Muscle of back (tissue), 11 donors: ENCODE results near the gene DPF1. TPM values are rescaled to one million over a fixed set of nuclear protein-coding genes. Genes with fewer than 3 reads are reported as not detected.
A peak's percentile ranks its signal among the peaks of the same experiment; 100 is the strongest.

Experiments
- DNase-seq, 3 donors: peaks; one replicate each; pipeline versions ENCODE4 v3.0.0 to v3.0.0-alpha.2; 2013
- polyA plus RNA-seq, 10 donors: library from polyadenylated mRNA; unstranded; fragments of 120-200 nt; gene quantifications; one replicate each; pipeline ENCODE4 v1.2.1, GENCODE V29; 2013; ENCODE audit not compliant: insufficient read length in 10 of 10

Gene DPF1
- polyA plus RNA-seq, 10 donors: 2.3 to 5.5 (median 3.4) TPM

- no peak for DNase-seq
Measured at GRCh38 chr19:38221919-38222830, 1.8 kb downstream of the DPF1 start.

GRCh38 chr19:38221421-38221820, 2.6 kb downstream of the DPF1 start:
- no peak for DNase-seq

GRCh38 chr19:38219221-38219620, 4.8 kb downstream of the DPF1 start:
- no peak for DNase-seq

GRCh38 chr19:38218204-38218603, 5.8 kb downstream of the DPF1 start:
- no peak for DNase-seq

DNA sequence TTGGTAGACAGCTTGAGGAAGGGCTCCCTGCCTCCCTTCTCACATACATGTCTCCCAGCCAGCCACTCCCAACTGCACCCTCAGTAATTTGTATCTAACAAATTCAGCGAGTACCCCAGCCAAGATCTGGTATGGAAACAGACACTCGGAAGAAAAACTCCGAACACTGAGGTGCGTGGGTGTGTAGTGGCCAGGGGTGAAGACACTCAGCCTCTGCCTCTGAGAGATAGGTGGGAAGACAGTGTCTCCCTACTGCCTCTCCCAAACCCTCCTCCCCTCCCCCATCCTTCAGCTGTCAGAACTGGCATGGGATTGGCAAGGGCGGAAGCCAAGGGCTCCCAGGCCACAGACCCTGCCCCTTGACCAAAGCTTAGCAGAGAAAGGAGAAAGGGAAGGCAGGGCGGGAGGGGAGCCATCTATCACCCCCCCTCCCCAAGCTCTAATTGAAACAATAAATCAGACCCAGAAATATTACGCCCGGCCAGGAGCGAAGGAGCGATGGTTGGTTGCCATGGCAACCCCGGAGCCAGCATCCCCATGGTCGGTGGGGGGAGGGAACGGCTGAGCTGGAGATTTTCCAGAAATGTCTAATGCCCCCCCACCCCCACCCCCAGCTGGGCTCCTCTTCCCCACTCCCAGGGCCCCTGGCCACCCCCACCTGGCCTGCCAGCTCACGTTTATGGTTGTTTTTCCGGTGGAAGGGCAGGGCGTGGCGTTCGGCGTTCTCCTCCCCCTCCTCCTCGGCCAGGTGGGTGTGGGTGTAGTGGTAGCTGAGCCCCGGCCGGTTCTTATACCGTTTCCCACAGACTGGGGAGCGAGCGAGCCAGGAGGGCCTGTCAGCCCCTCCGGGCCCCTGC, 7.0 kb downstream of the DPF1 start:
- DNase-seq: peak in 1 of 3 donors; percentile 46

DNA sequence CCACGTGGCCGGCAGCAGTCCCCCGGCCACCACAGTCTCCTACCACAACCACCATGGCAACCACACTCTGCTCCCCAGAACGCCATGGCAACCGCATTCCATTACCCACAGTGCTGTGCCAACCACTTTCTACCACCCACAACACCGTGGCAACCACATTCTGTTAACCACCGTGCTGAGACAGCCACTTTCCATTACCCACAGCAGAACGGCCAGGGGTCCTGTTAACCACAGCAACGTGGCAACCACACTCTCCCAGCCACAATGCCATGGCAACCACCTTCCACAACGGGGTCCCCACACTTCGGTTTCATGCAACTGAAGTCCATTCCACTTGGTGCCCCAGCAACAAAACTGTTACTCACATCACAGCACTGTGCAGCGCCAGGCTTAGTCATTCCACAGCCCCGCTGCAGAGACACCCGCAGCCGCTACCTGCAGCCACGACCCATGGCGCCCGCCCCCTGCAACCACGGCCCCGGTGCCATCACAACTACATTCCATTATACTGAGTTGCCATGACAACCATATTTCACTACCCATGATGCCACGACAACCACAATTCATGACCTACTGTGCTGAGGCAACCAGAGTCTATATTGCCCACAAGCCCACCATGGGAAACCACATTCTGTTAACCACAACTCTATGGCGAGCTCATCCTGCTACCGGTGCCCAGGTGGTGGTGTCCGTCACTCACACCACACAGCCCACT, 10.0 kb downstream of the DPF1 start:
- DNase-seq: no peak

GRCh38 chr19:38213469-38213868, 10.6 kb downstream of the DPF1 start:
- no peak for DNase-seq

DNA sequence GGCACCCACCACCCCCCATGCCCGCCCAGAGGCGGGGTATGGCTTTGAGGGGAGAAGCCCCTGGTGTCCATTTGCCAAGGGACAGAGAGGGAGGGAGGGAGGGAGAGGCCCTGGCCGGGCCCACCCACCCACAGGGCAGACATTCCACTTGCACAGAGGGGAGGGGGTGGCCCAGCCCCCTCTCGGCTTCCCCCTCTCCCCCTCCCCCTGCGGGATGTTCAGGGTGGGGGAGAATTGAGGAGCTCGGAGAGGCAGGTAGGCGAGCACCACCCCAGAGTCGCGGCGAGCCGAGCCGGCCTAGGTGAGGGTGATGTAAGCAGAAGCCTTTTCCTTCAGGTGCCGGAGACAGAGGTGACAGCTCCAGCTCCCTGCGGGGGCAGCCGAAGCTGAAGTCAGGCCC, 12.3 kb downstream of the DPF1 start:
- DNase-seq: no peak

GRCh38 chr19:38211151-38211591, 12.9 kb downstream of the DPF1 start:
- peak in 2 of 3 donors; percentile 45 to 68 for DNase-seq

DNA sequence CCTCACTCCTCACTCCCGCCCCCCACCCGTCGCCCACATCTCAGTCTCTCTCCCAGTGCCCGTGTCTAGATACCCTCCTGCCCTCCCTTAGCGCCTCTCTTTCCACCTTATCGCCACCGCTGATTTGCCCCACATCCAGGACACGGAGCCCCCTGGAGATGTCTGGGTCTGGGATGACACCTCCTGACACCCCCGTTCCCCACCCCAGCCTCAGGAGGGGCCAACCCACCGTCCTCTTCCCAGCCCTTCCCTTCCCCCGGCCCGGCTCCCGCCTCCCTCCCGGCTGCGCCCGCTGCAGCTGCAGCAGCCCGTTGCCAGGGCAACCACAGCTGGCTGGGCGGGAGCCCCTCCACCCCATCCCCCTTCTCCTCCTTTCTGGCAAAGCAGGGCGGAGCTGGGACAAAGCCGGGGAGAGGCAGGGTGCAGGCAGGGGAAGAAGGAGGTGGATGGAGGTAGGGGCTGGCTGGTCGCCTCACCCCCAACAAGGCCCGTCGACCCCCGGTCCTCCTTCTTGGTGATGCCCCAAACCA, 13.5 kb downstream of the DPF1 start:
- DNase-seq: peak; percentile 82 to 97 (median 92)

GRCh38 chr19:38209671-38210457, 14.2 kb downstream of the DPF1 start:
- peak; percentile 78 to 97 (median 93) for DNase-seq

GRCh38 chr19:38209152-38209551, 14.9 kb downstream of the DPF1 start:
- DNase-seq: no peak

- DNase-seq: no peak
Measured at GRCh38 chr19:38208571-38208970, 15.5 kb downstream of the DPF1 start.

DNA sequence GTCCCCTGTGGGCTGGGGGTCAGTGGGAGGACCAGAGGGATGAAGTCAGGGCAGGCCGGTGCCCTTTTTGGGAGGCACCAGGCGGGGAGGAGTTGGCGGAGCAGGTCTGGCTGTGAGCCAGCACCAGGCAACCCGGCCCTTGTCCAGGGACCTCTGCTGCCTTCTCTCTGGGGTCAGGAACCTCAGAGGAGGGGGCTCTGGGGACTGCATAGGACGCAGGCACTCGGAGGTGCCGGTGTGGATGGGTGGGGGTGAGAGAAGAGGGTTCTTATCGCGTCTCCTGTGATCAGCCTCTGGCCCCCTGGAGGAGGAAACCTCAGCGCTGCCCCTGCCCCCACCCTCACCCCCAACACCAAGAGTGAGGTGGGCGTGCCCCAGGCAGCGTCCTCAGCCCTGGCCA, 16.5 kb downstream of the DPF1 start:
- DNase-seq: no peak

GRCh38 chr19:38206928-38207327, 17.1 kb downstream of the DPF1 start:
- no peak for DNase-seq

DNA sequence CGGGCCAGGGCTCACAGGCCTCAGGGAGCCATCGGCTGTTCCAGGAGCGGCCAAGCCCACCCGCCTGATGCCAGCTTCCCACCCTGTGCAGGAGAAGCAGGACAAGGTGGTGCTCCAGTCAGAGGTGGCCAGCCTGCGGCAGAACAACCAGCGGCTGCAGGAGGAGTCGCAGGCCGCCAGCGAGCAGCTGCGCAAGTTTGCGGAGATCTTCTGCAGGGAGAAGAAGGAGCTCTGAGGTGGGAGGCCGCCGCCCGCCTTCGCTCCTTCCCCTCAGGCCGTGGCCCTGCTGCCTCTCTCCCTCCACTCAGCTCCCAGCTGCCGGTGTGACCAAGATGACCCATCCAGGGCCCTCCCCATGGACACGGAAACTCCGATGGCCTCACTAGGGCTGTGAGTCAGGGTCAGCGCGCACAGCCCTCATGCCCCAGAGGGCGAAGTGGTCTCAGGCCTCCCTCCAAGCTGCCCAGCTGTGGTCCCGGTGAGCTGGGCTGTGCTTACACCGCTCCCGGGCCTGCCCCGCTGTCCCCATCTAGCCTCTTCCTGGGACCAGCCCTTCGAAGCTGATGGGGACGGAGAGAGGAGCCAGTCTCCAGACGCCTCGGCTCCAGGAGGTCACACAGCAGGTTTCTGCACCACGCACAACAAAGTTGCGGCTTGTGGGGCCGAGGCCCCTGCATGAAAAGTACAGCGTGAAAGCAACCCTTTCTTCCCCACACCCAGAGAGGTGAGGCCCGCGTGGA, 17.8 kb downstream of the DPF1 start:
- DNase-seq: no peak

DNA sequence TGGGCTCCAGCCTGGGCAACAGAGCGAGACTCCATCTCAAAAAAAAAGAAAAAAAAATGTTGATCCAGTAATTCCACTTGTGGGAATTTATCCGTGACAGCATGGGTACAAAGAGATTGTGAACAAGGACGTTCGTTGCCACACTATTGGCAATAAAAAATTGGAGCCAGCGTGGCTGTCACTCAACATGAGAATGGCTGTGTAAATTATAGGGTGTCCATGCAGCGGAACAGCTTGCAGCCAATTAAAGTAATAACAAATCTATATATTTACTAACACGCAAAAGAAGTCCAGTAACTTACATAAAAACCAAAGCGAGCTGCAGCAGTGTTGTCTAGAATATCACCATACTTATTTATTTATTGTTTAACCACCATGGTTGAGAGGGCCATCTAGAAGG, 19.3 kb downstream of the DPF1 start:
- no peak for DNase-seq

DNA sequence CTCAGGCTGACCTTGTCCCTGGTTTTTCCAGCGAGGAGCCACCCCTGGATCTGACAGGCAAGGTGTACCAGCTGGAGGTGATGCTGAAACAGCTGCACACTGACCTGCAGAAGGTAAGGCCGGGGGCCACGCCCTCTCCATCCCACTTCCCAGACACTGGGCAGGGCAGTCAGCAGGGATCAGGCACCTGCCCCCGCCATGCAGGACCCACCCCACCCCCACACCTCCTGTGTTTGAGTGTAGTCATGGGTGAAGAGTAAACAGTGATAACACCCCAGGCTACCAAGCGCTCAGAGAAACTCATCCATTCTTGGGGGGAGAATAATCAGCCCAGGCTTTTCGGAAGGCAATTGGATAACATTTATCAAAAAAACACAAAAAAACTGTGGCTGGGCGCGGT, 19.9 kb downstream of the DPF1 start:
- no peak for DNase-seq

DNA sequence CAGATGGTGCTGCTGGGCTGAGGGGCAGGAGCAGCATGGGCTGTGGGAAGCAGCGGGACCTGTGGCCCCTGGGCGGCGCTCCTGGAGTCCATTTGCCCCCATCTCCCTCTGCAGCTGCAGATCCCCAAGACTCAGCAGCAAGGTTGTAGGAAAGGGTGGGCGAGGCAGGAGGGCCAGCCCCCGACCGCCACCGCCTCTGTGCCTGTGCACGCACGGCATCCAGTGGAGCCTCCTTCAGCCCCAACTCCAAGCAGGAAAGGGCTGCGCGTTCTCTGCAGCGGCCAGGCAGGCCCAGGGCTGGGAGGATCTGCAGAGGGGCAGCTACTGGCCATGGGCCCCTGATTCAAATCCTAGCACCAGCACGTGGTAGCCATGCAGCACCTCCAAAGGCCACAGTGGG, 20.8 kb downstream of the DPF1 start:
- no peak for DNase-seq

- DNase-seq: no peak
Measured at GRCh38 chr19:38202504-38202903, 21.5 kb downstream of the DPF1 start.
